Endometrial microvascular endothelial cells (primary cell): ENCODE results near the gene HSD17B7. TPM values are rescaled to one million over a fixed set of nuclear protein-coding genes. Genes with fewer than 3 reads are reported as not detected.
"Not testable (repeated sequence)": the region's sequence is repeated elsewhere in the genome, so short reads cannot be mapped to it uniquely, and the experiment has no call there.

Experiments
- in situ Hi-C: cut with HindIII; loops from 2 replicates; pipeline ENCODE4 v1.10.0; 2017; ENCODE audit warnings: low sequenced_read_pairs, low pct_unique_long_range_greater_than_20kb; ENCODE audit errors: inconsistent ontology term
- total RNA-seq: library from RNA; depleted of rRNA; stranded (reverse); fragments of >200 nt; gene quantifications from one replicate; pipeline ENCODE4 v1.2.3, GENCODE V29; 2015; ENCODE audit errors: inconsistent ontology term

Gene HSD17B7
- total RNA-seq, 1 donor from 2014 or later = 20.4 TPM

- in situ Hi-C loops = not testable (repeated sequence)
These were observed 6.2 kb downstream of the HSD17B7 start for GRCh38 chr1:162796617-162797279.

GRCh38 chr1:162799995-162800830, 9.7 kb downstream of the HSD17B7 start:
- in situ Hi-C loops = not testable (repeated sequence)

GRCh38 chr1:162807503-162807902, 17.0 kb downstream of the HSD17B7 start:
- in situ Hi-C loops = not testable (repeated sequence)

GRCh38 chr1:162812357-162812756, 21.9 kb downstream of the HSD17B7 start:
- in situ Hi-C loops = not testable (repeated sequence)

GRCh38 chr1:162818136-162818535, 27.6 kb downstream of the HSD17B7 start:
- in situ Hi-C loops = not testable (repeated sequence)

- in situ Hi-C loops = not testable (repeated sequence)
These were observed 28.2 kb downstream of the HSD17B7 start for GRCh38 chr1:162818666-162819065.

GRCh38 chr1:162822391-162823200, 32.1 kb downstream of the HSD17B7 start:
- in situ Hi-C loops = no loop called here

GRCh38 chr1:162823231-162823630, 32.7 kb downstream of the HSD17B7 start:
- in situ Hi-C loops = no loop called here

GRCh38 chr1:162823771-162824525, 33.4 kb downstream of the HSD17B7 start:
- in situ Hi-C loops = no loop called here

- in situ Hi-C loops = no loop called here
These were observed 38.8 kb downstream of the HSD17B7 start for GRCh38 chr1:162829268-162829667.

- in situ Hi-C loops = no loop called here
These were observed 42.0 kb downstream of the HSD17B7 start for GRCh38 chr1:162832470-162832869.

GRCh38 chr1:162835157-162835899, 44.8 kb downstream of the HSD17B7 start:
- in situ Hi-C loops = no loop called here

GRCh38 chr1:162838863-162839262, 48.4 kb downstream of the HSD17B7 start:
- in situ Hi-C loops = no loop called here

GRCh38 chr1:162840250-162840839, 49.8 kb downstream of the HSD17B7 start:
- in situ Hi-C loops = no loop called here

GRCh38 chr1:162844153-162844552, 53.7 kb downstream of the HSD17B7 start:
- in situ Hi-C loops = no loop called here

GRCh38 chr1:162846256-162847212, 56.0 kb downstream of the HSD17B7 start:
- in situ Hi-C loops = no loop called here
